OCI-LY7 (cell line): ENCODE measurements around the gene HMX3. TPM values are rescaled to one million over a fixed set of nuclear protein-coding genes. Genes with fewer than 3 reads are reported as not detected.

ENCODE experiments used
- BruUV-seq: library from RNA; stranded (reverse); fragments of 400-500 nt; replicated peaks from 2 replicates; lab custom pipeline; 2021; lab: Mats Ljungman, UMichigan
- CTCF ChIA-PET: fragments of 300-600 bp; sonication (Branson Sonifier 250); formaldehyde crosslinking; loops from one replicate; lab custom pipeline; 2022; ENCODE audit warnings: antibody characterized with exemption; ENCODE audit not compliant: unreplicated experiment; lab: Charles Lee
- POLR2A ChIA-PET: fragments of 300-600 bp; sonication (Branson Sonifier 250); formaldehyde crosslinking; loops from one replicate; lab custom pipeline; 2022; ENCODE audit warnings: antibody characterized with exemption; lab: Charles Lee
- DNase-seq: peaks from one replicate; pipeline ENCODE4 v3.0.0-alpha.2; 2015; ENCODE audit warnings: low spot score
- H2AFZ ChIP-seq: fragments of 200-600 bp; sonication (generic), shearing (Covaris generic); 2 replicates; pipeline ENCODE4 v1.6.1; 2014; ENCODE audit warnings: mild to moderate bottlenecking, antibody characterized with exemption, low read length, moderate library complexity
- H3K27ac ChIP-seq: fragments of 200-600 bp; sonication (generic); 2 replicates; pipeline ENCODE4 v1.5.1; 2014; ENCODE audit warnings: mixed run types, low read depth, mild to moderate bottlenecking, moderate library complexity, low read length, inconsistent platforms; ENCODE audit not compliant: poor library complexity, severe bottlenecking
- H3K36me3 ChIP-seq: fragments of 200-600 bp; sonication (generic); 2 replicates; pipeline ENCODE4 v1.6.1; 2014; ENCODE audit warnings: mild to moderate bottlenecking, antibody characterized with exemption, low read length, moderate library complexity, mixed read lengths; ENCODE audit not compliant: insufficient read depth
- H3K4me1 ChIP-seq: fragments of 200-600 bp; sonication (generic); 2 replicates; pipeline ENCODE4 v1.5.1; 2014; ENCODE audit warnings: mild to moderate bottlenecking, low read length; ENCODE audit not compliant: insufficient read depth, poor library complexity, severe bottlenecking
- H3K4me2 ChIP-seq: fragments of 200-600 bp; sonication (generic); 2 replicates; pipeline ENCODE4 v1.6.1; 2014; ENCODE audit warnings: mild to moderate bottlenecking, low read length
- H3K4me3 ChIP-seq: fragments of 200-600 bp; sonication (generic); 2 replicates; pipeline ENCODE4 v1.5.1; 2014; ENCODE audit warnings: mild to moderate bottlenecking, low read depth, low read length; ENCODE audit not compliant: poor library complexity, severe bottlenecking
- H3K79me2 ChIP-seq: fragments of 200-600 bp; sonication (generic); 2 replicates; pipeline ENCODE4 v1.6.1; 2016; ENCODE audit warnings: low read depth, mild to moderate bottlenecking, low read length, moderate library complexity, mixed read lengths; ENCODE audit not compliant: insufficient read depth
- H3K9me2 ChIP-seq: fragments of 200-600 bp; sonication (generic); 2 replicates; pipeline ENCODE4 v1.6.1; 2016; ENCODE audit warnings: mild to moderate bottlenecking, low read length, mixed read lengths; ENCODE audit not compliant: insufficient read depth
- H3K9me3 ChIP-seq: fragments of 200-600 bp; sonication (generic); 2 replicates; pipeline ENCODE4 v1.6.1; 2014; ENCODE audit warnings: mild to moderate bottlenecking, mixed run types, low read length, mixed read lengths
- H4K20me1 ChIP-seq: fragments of 200-600 bp; sonication (generic); 2 replicates; pipeline ENCODE4 v1.6.1; 2014; ENCODE audit warnings: mild to moderate bottlenecking, antibody characterized with exemption, low read length, moderate library complexity, mixed read lengths; ENCODE audit not compliant: insufficient read depth
- EZH2phosphoT487 ChIP-seq: fragments of 200-600 bp; sonication (generic); IDR thresholded peaks from 2 replicates; pipeline ENCODE4 v1.6.1; 2018; ENCODE audit warnings: low read depth, borderline replicate concordance, mild to moderate bottlenecking, mixed run types, antibody characterized with exemption, low read length, moderate library complexity, mixed read lengths
- intact Hi-C: fragments of 100-400 bp; cut with micrococcal nuclease; formaldehyde crosslinking; loops from one replicate; pipeline ENCODE4 v1.10.0; 2022; ENCODE audit not compliant: unreplicated experiment
- total RNA-seq, 2 experiments: library from RNA; depleted of rRNA in 1 of 2; stranded (reverse); fragments of >200 nt in 1 of 2; shearing (Covaris generic) in 1 of 2; gene quantifications; 2 replicates each; pipeline ENCODE4 v1.2.3, GENCODE V29; 2014 to 2022
- TF ChIP-seq, protein P1 (sequence below): fragments of 200-600 bp; sonication (generic); conservative IDR thresholded peaks from 2 replicates; pipeline ENCODE4 v1.5.1; 2014; ENCODE audit warnings: mild to moderate bottlenecking, antibody characterized with exemption, low read length, moderate library complexity, mixed read lengths

The HMX3 gene
- total RNA-seq, 2 experiments from 2014 or later = 0.44 TPM; not detected in 1

DNA sequence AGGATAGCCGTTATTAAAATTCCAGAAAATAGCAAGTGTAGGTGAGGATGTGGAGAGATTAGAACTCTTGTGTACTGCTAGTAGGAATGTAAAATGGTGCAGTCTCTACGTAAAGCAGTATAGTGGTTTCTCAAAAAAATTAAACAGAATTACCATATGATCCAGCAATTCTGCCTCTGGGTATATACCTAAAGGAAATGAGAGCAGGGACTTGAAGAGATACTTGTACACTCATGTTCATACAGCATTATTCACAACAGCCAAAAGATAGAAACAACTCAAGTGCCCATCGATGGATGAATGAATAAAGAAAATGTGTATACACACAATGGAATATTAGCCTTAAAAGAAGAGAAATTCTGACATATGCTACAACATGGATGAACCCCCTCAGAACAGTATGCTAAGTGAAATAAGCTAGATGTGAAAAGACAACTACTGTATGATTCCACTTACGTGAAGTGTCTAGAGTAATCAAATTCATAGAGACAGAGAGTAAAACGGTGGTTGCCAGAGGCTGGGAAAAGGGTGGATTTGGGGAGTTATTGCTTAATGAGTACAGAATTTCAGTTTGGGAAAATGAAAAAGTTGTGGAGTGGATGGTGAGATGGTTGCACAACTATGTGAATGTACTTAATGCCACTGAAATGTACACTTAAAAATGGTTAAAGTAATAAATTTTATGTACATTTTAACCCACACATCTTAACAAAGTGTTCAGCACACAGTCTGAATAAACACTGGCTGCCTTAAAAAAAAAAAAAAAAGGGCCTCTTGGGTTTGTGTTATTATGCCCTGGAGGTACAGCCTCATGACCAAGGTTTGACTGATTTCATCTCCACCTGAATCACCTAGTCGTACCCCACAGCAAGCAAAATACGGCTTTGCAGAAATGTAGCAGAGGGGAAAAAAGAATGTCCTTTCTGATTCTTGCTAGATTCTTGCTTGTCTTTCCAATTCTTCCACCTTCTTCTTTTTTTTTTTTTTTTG is 44.6 kb downstream of the HMX3 start:
- peaks cover 15% of the 10 kb centered on the region; the same call in 1 of the 2 replicates for H3K9me3 ChIP-seq
- H3K4me2 ChIP-seq = no peak overlapping the region
- H3K9me2 ChIP-seq = no peaks in the 10 kb centered on the region
- ChIA-PET POLR2A (no interaction called here), CTCF (no interaction called here)
- intact Hi-C loops = no loop called here
- H3K4me1 ChIP-seq = no peaks in the 10 kb centered on the region
- no peak for DNase-seq
- no peak overlapping the region for H3K27ac ChIP-seq
- no TSS peak for BruUV-seq
- no peak overlapping the region for H2AFZ ChIP-seq
- H3K79me2 ChIP-seq = no peaks in the 10 kb centered on the region
- H3K4me3 ChIP-seq = no peak overlapping the region
- no peaks in the 10 kb centered on the region for H4K20me1 ChIP-seq
- TF ChIP-seq, protein P1, sequence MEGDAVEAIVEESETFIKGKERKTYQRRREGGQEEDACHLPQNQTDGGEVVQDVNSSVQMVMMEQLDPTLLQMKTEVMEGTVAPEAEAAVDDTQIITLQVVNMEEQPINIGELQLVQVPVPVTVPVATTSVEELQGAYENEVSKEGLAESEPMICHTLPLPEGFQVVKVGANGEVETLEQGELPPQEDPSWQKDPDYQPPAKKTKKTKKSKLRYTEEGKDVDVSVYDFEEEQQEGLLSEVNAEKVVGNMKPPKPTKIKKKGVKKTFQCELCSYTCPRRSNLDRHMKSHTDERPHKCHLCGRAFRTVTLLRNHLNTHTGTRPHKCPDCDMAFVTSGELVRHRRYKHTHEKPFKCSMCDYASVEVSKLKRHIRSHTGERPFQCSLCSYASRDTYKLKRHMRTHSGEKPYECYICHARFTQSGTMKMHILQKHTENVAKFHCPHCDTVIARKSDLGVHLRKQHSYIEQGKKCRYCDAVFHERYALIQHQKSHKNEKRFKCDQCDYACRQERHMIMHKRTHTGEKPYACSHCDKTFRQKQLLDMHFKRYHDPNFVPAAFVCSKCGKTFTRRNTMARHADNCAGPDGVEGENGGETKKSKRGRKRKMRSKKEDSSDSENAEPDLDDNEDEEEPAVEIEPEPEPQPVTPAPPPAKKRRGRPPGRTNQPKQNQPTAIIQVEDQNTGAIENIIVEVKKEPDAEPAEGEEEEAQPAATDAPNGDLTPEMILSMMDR = no peak
- TF ChIP-seq EZH2phosphoT487 = no peak
- peaks cover 19% of the 10 kb centered on the region for H3K36me3 ChIP-seq

DNA sequence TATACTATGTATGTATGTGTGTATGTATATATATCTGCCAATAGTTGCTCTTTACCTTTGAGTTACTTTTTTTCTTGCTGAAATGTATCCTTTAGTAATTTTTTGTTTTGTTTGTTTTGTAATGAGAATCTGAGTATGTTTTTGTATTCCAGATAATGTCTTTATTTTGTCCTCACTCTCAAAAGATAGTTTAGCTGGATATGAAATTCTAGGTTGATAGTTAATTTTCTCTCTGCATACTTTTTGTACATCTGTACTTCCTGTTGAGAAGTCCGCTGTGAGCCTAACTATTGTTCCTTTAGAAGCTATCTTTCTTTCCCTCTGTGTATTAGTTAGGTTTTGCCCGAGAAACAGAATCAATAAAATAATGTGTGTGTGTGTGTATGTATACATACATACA is 48.0 kb downstream of the HMX3 start:
- peaks cover 15% of the 10 kb centered on the region; the same call in 1 of the 2 replicates for H3K9me3 ChIP-seq
- ChIA-PET CTCF (no interaction called here), POLR2A (no interaction called here)
- H3K4me2 ChIP-seq = no peak overlapping the region
- no peak for TF ChIP-seq EZH2phosphoT487
- TF ChIP-seq, protein P1 = no peak
- no peak for DNase-seq
- no peaks in the 10 kb centered on the region; the same call in 1 of the 2 replicates for H3K36me3 ChIP-seq
- intact Hi-C loops = no loop called here
- H2AFZ ChIP-seq = no peak overlapping the region
- no peak overlapping the region for H3K27ac ChIP-seq
- no peaks in the 10 kb centered on the region for H3K79me2 ChIP-seq
- no peaks in the 10 kb centered on the region for H3K9me2 ChIP-seq
- BruUV-seq = no TSS peak
- H3K4me1 ChIP-seq = no peaks in the 10 kb centered on the region
- no peaks in the 10 kb centered on the region for H4K20me1 ChIP-seq
- no peak overlapping the region for H3K4me3 ChIP-seq

DNA sequence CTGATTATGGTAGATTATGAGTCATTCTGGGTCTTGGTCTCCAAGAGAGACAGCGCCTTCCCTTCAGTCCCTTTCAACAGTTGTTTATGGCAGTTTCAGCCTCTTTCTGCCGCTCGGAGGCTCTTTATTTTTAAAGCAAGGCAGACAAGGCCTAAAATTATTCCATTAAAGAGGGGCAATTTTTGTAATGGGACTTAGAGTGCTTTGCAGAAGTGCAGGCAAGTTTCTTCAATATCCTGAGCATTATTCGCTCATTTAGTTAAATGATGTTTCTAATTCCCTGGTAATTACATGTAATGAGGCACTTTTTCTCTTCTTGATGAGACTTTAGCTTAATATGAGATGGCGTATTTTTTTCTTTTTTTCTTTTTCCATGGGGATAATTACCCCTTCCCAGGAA is 52.0 kb downstream of the HMX3 start:
- Histone ChIP-seq H3K79me2 (no peaks in the 10 kb centered on the region), H4K20me1 (no peaks in the 10 kb centered on the region), H3K27ac (no peak overlapping the region), H3K4me1 (no peaks in the 10 kb centered on the region), H3K9me3 (peaks cover 12% of the 10 kb centered on the region; the same call in 1 of the 2 replicates), H3K4me3 (no peak overlapping the region), H3K4me2 (no peak overlapping the region), H3K9me2 (no peaks in the 10 kb centered on the region), H3K36me3 (no peaks in the 10 kb centered on the region; the same call in 1 of the 2 replicates), H2AFZ (no peak overlapping the region)
- intact Hi-C loops = no loop called here
- no TSS peak for BruUV-seq
- no peak for TF ChIP-seq EZH2phosphoT487
- TF ChIP-seq, protein P1 = no peak
- DNase-seq = no peak
- CTCF ChIA-PET = no interaction called here
- POLR2A ChIA-PET = no interaction called here
